Fibroblast of gingiva (primary cell): ENCODE measurements around the gene MEGF11.

ENCODE experiments used
- DNase-seq: peaks from one replicate; pipeline ENCODE4 v3.0.0-alpha.2; 2011; ENCODE audit warnings: low read depth

Gene MEGF11

GRCh38 chr15:66170042-66170441 lies 83.5 kb downstream of the MEGF11 start:
- DNase-seq = no peak

DNA sequence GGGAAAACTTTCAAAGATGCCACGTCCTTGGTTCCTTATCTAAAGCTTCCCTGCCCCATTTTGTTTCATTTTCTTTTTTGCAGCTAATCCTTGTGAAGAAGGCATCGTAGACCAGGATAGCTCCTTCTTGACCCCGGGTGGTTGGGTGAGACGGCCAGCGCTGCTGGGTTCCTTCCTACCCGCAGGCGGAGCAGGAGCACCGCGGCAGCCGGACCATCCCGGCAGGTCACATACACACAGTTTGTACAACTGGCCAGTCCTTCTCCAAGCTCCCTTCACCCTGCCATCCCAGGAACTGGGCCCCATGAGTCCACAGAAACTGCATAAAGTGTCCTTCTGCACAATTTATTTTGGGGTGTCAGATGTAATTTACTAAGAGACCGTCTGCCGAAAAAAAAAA lies 83.9 kb downstream of the MEGF11 start:
- DNase-seq = no peak

DNA sequence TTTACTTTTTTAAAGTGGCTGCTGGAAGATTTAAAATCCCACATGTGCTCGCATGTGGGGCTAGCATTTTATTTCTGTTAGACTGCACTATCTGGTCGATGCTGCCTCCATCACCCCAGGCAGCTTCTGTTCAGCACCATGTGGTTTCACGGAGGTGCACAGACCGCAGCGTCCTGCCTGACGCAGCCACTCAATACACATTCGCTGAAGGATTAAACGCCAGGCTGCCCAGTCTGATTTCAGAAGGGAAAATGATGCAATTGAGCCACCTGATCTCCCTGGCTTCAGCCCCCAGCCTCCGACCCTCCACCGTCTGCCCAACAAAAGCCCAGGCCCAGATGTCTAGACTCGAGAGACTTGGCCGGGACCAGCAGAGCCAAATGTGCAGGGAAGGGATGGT lies 84.5 kb downstream of the MEGF11 start:
- DNase-seq = no peak

GRCh38 chr15:66167854-66168253 lies 85.7 kb downstream of the MEGF11 start:
- no peak for DNase-seq

- DNase-seq = no peak
These were observed 87.7 kb downstream of the MEGF11 start for GRCh38 chr15:66165856-66166255.

GRCh38 chr15:66164788-66165187 lies 88.8 kb downstream of the MEGF11 start:
- no peak for DNase-seq

DNA sequence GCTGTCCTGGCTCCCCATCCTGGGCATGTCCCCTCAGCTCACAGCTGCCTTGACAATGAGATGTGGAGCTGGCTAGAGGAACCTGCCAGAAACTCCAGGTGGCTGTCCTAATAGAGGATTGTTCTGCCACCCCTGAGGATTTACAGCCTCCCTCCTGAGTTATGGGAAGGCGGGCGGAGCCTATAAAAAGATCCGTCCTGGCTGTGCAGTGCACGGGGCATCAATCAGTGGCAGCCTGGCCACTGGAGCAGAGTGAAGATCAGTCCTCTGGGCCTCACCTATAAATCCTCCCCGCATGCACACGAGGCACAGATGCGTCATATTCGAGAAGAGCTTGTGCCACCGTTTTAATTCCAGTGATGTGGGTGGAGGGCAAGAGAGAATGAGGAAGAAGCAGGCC lies 90.0 kb downstream of the MEGF11 start:
- DNase-seq = no peak

GRCh38 chr15:66162286-66162685 lies 91.3 kb downstream of the MEGF11 start:
- no peak for DNase-seq

- DNase-seq = no peak
These were observed 91.9 kb downstream of the MEGF11 start for GRCh38 chr15:66161575-66162118.

DNA sequence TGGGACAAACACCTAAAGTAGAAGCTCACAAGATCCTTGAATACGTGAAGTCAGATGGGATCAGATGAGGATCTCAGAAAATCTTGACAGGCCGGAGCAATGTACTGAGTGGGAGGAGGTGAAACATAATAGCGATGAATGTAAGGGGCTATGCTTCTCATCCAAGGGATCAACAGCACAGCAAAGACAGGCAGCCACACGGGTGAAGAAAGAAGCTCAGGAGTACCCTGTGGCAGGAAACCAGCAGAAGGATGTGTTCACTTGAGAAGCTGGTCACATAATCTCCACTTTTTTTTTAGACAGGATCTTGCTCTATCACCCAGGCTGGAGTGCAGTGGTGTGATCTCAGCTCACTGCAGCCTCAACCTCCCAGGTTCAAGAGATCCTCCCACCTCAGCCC lies 92.4 kb downstream of the MEGF11 start:
- no peak for DNase-seq

DNA sequence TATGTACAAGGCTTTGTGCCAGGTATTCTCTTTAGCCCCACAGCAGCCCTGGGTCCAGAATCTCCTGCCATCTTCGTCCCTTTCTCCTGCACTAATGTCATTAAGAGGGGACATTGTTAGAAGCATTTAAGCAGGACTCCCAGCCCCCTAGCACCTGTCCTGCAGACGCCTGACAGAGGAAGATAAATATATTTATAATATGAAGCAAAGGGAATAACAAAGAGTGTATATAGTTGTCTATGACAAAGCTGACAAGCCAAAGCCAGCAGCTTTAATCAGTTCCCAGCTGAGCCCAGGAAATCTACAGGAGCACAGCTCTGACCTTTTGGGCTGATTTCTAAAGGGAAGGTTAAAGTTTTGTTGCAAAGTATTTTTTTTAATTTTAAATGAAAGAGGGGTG lies 96.0 kb downstream of the MEGF11 start:
- DNase-seq = no peak

DNA sequence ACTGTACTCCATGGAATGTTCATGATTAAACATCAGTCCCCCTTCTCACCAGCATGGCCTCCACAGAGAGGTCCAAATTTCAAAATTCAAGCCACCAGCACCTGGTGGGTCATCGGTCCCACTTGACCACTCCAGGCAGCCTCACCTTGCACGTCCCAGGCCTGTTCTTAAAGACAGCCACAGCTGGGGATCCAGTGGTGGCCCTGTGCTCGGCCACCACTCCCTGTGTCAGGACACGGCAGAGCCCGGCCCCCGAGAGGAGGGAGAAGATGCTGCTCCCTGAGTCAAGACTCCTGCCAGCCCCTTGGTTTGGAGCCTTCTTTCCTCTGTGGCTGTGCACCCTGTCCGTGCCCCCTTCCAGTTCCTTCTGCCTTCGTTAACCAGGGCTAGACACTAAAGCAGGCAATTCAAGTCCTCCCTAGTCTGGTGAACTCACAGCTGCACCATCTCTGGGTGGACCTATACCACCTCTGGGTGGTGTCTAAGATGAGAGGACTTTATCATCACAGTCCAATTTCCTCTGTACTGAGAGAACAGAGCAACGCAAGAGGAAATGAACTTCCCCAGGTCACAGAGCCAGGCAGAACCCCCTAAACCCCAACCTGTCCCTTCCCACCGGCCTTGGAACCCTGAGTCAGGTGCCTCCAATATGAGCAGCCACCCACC lies 97.1 kb downstream of the MEGF11 start:
- DNase-seq = no peak

DNA sequence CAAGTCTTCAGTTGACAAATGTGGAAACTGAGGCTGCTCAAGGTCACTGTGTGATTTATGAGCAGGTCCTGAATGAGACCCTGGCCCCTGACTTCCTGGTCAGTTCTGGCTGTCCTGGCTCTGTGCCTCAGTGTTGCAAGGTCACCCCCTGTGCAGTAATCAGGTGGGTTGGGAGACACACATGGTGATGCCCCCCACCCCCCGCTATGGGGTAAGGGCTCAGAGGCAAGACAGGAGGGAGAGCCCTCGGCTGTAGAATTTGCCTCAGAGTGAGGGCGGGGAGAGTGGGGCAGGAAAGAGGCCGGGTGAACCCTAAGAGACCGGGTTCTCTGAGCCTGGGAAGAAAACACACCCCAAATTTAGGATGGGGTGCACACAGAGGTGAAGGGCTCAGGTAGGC lies 98.5 kb downstream of the MEGF11 start:
- DNase-seq = no peak

DNA sequence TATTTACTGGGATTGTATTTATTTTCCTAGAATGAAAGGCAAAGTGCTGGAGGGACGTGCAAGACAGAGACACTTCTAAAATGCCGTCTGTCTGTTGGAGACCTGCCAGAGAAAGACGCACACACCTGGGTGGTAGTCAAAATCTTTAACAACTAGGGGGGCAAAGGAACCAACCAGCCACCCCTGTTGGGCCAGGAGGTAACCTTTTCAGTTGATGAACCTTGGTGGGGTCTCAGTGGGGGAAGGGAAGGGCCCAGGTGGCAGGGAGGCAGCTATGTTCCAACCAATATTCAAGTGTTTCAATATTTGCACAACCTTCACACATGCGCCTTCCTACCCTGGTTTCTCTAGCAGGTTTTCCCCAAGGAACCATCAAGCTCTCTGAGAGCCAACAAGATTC lies 99.0 kb downstream of the MEGF11 start:
- no peak for DNase-seq

DNA sequence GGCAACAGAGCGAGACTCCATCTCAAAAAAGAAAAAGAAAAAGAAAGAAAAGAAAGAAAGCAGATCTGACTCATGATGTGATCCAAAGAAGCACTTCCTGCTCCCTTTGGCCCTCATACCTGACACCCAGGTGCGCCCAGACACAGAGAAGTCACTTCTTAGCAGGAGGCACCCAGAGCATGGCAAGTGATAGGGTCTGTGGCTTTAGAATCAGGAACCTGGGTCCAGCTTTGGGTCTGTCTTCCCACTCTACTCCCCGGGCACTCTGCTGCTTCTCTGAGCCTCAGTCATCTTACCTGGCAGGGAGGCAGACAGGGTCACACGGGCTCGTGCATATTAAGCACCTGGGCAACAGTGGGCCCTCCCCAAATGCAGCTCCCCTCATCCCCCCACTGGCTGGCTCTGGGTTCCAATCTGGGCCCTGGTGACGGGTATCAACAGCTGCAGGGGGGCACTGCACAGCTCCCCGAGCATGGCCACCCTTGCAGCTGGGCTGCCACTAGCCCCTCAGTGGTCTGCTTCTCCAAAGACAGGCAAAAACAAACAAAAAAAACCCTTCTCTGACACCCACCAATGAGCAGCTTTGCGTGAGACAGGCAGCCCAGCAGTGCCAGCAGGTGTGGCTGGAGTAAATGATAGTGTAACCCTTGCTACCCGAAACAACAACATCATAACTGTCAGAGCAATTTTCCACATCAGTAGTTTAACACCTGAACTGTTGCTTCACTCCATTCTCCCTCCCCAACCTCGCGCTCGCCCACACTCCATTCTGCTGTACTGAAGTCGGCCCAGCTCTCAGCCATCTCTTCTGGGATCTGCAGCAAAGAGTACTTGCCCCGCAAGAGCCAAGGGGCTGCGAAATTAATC lies 99.8 kb downstream of the MEGF11 start:
- no peak for DNase-seq

- no peak for DNase-seq
These were observed 100.9 kb downstream of the MEGF11 start for GRCh38 chr15:66152650-66153049.

DNA sequence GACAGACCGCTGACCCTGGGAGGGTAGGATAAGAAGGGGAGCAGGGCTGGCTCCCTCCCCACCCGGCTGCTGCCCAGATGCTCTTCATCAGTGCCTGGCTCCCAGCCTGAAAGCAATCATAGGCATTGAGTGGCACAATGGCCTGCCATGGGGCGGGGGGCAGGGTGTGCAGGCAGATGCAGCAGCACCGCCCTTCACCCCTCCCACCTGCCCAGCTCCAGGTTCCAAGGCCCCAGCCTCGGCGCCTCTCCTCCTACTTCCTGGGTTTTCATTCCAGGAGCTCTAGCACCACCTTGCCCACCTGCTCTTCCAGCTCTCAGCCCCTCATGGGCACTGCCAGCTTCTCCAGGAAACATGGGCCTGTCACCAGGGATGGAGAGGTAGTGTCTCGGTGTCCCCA lies 101.7 kb downstream of the MEGF11 start:
- DNase-seq = no peak

GRCh38 chr15:66149871-66150270 lies 103.7 kb downstream of the MEGF11 start:
- DNase-seq = no peak

GRCh38 chr15:66148187-66148586 lies 105.4 kb downstream of the MEGF11 start:
- DNase-seq = no peak

GRCh38 chr15:66147440-66147839 lies 106.1 kb downstream of the MEGF11 start:
- no peak for DNase-seq

DNA sequence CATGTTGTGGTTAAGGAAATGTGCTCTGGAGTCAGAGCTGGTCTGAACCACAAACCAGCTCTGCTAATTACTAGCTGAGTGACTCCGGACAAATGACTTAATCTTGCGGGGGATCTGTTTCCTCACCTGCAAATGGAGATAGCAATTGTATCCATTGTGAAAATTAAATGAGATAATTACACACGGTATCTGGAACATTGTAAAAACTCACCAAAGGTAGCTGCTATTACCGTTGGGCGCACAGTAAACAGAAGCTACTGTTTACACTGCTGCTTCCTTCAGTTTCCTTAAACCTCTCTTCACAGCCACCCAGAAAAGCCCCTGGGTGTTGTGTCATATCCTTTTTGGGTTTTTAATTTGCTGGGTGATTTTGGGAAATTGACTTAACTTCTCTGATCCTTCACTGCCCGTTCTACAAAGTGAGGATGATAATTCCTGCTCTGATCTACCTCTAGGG lies 107.8 kb downstream of the MEGF11 start:
- no peak for DNase-seq

GRCh38 chr15:66144978-66145725 lies 108.4 kb downstream of the MEGF11 start:
- no peak for DNase-seq

GRCh38 chr15:66142285-66142684 lies 111.3 kb downstream of the MEGF11 start:
- DNase-seq = no peak
